IMR-90 (cell line): ENCODE data around the gene PGD. TPM values are rescaled to one million over a fixed set of nuclear protein-coding genes. Genes with fewer than 3 reads are reported as not detected.

Source experiments
- ATAC-seq: fragments of 200-7000 bp; cut with Tn5 transposase; 2 replicates; pipeline ENCODE4 v1.9.1; 2020; ENCODE audit warnings: low read depth, mild to moderate bottlenecking, moderate library complexity
- BruUV-seq: library from RNA; stranded (reverse); fragments of 400-500 nt; replicated peaks from 2 replicates; lab custom pipeline; 2021; lab: Mats Ljungman, UMichigan
- CTCF ChIA-PET: fragments of 300-600 bp; formaldehyde crosslinking; extraction: SDS; loops from one replicate; lab custom pipeline; 2021; ENCODE audit warnings: antibody characterized with exemption; lab: Yijun Ruan, JAX
- POLR2A ChIA-PET: fragments of 300-600 bp; sonication (Branson Sonifier 250); formaldehyde crosslinking; loops from one replicate; lab custom pipeline; 2022; ENCODE audit warnings: antibody characterized with exemption; ENCODE audit not compliant: unreplicated experiment; lab: Charles Lee
- DNase-seq: peaks from one replicate; pipeline ENCODE4 v3.0.0; 2013
- H2AFZ ChIP-seq: replicated peaks from 2 replicates; pipeline ENCODE3; 2013; ENCODE audit warnings: low read length, mild to moderate bottlenecking; ENCODE audit not compliant: poor library complexity
- H2AK5ac ChIP-seq: 2 replicates; pipeline ENCODE4 v1.6.1; 2013; ENCODE audit warnings: low read depth, low read length, inconsistent platforms
- H2AK9ac ChIP-seq: replicated peaks from 2 replicates; pipeline ENCODE3; 2013; ENCODE audit warnings: mild to moderate bottlenecking, low read depth, low read length, moderate library complexity; ENCODE audit not compliant: poor library complexity
- H2BK120ac ChIP-seq: 2 replicates; pipeline ENCODE4 v1.6.1; 2013; ENCODE audit warnings: low read depth, low read length, inconsistent platforms
- H2BK15ac ChIP-seq: 3 replicates; pipeline ENCODE4 v1.6.1; 2013; ENCODE audit warnings: low read depth, low read length, inconsistent platforms
- H2BK20ac ChIP-seq: 2 replicates; pipeline ENCODE4 v1.6.1; 2013; ENCODE audit warnings: low read depth, mild to moderate bottlenecking, inconsistent platforms, low read length, moderate library complexity
- H2BK5ac ChIP-seq: 2 replicates; pipeline ENCODE4 v1.6.1; 2013; ENCODE audit warnings: mild to moderate bottlenecking, low read depth, low read length, inconsistent platforms; ENCODE audit not compliant: poor library complexity, severe bottlenecking
- H3K14ac ChIP-seq: replicated peaks from 2 replicates; pipeline ENCODE4 v1.6.1; 2013; ENCODE audit warnings: low read depth, low read length, inconsistent platforms
- H3K18ac ChIP-seq: 2 replicates; pipeline ENCODE4 v1.6.1; 2013; ENCODE audit warnings: low read depth, low read length, control low read depth
- H3K23ac ChIP-seq: 2 replicates; pipeline ENCODE4 v1.6.1; 2013; ENCODE audit warnings: low read depth, low read length, inconsistent platforms
- H3K27ac ChIP-seq: 2 replicates; pipeline ENCODE4 v1.5.1; 2013; ENCODE audit warnings: mild to moderate bottlenecking, control low read depth, low read length; ENCODE audit not compliant: insufficient read depth
- H3K27me3 ChIP-seq: 2 replicates; pipeline ENCODE4 v1.6.1; 2013; ENCODE audit warnings: low read length; ENCODE audit not compliant: control insufficient read depth, insufficient read depth
- H3K36me3 ChIP-seq: 2 replicates; pipeline ENCODE4 v1.6.1; 2013; ENCODE audit warnings: low read length, mixed read lengths; ENCODE audit not compliant: control insufficient read depth, insufficient read depth
- H3K4ac ChIP-seq: 2 replicates; pipeline ENCODE4 v1.6.1; 2013; ENCODE audit warnings: low read depth, low read length, inconsistent platforms
- H3K4me1 ChIP-seq: 2 replicates; pipeline ENCODE4 v1.6.1; 2013; ENCODE audit warnings: low read length, mixed read lengths; ENCODE audit not compliant: control insufficient read depth, insufficient read depth
- H3K4me2 ChIP-seq: 2 replicates; pipeline ENCODE4 v1.6.1; 2013; ENCODE audit warnings: low read depth, mild to moderate bottlenecking, control low read depth, low read length, moderate library complexity
- H3K4me3 ChIP-seq: 2 replicates; pipeline ENCODE4 v1.5.1; 2013; ENCODE audit warnings: low read depth, mild to moderate bottlenecking, control low read depth, low read length, moderate library complexity; ENCODE audit not compliant: insufficient read depth
- H3K56ac ChIP-seq: 2 replicates; pipeline ENCODE4 v1.6.1; 2013; ENCODE audit warnings: low read length, inconsistent platforms; ENCODE audit not compliant: insufficient read depth; ENCODE audit errors: extremely low read depth
- H3K79me1 ChIP-seq, 2 experiments: 2 replicates each; pipeline ENCODE4 v1.6.1; 2013; ENCODE audit warnings: low read length in 2 of 2, inconsistent platforms in 1 of 2, low read depth in 1 of 2
- H3K9ac ChIP-seq: 2 replicates; pipeline ENCODE4 v1.6.1; 2013; ENCODE audit warnings: low read depth, low read length, control low read depth
- H3K9me1 ChIP-seq: 2 replicates; pipeline ENCODE4 v1.6.1; 2013; ENCODE audit warnings: low read length, inconsistent platforms; ENCODE audit not compliant: insufficient read depth
- H3K9me3 ChIP-seq: 2 replicates; pipeline ENCODE4 v1.6.1; 2013; ENCODE audit warnings: low read length; ENCODE audit not compliant: control insufficient read depth, insufficient read depth
- H4K20me1 ChIP-seq: 2 replicates; pipeline ENCODE4 v1.6.1; 2013; ENCODE audit warnings: low read length, inconsistent platforms; ENCODE audit not compliant: insufficient read depth
- H4K5ac ChIP-seq: 2 replicates; pipeline ENCODE4 v1.6.1; 2013; ENCODE audit warnings: mild to moderate bottlenecking, low read depth, low read length, control low read depth
- H4K8ac ChIP-seq, 2 experiments: 2 replicates each; pipeline ENCODE4 v1.6.1; 2013; ENCODE audit warnings: low read depth in 2 of 2, low read length in 2 of 2, control low read depth in 1 of 2, inconsistent platforms in 1 of 2
- H4K91ac ChIP-seq: 2 replicates; pipeline ENCODE4 v1.6.1; 2013; ENCODE audit warnings: low read depth, low read length, inconsistent platforms; ENCODE audit not compliant: insufficient read depth
- BHLHE40 ChIP-seq: fragments of 150-350 bp; IDR thresholded peaks from 2 replicates; pipeline ENCODE4 v1.6.1; 2016; ENCODE audit warnings: mild to moderate bottlenecking, low read depth, low read length
- CEBPB ChIP-seq: IDR thresholded peaks from 2 replicates; pipeline ENCODE4 v1.6.1; 2012; ENCODE audit warnings: low read depth, low read length, improper control_type of control experiment
- CHD1 ChIP-seq: IDR thresholded peaks from 2 replicates; pipeline ENCODE4 v1.6.1; 2012; ENCODE audit warnings: low read depth, low read length, improper control_type of control experiment
- CTCF ChIP-seq: conservative IDR thresholded peaks from 2 replicates; pipeline ENCODE4 v1.5.1; 2012; ENCODE audit warnings: mild to moderate bottlenecking, low read depth, low read length, improper control_type of control experiment
- ELK1 ChIP-seq: fragments of 150-350 bp; IDR thresholded peaks from 2 replicates; pipeline ENCODE4 v1.6.1; 2016; ENCODE audit warnings: low read depth, mild to moderate bottlenecking, low read length, moderate library complexity, borderline replicate concordance
- FOS ChIP-seq: fragments of 150-350 bp; IDR thresholded peaks from 2 replicates; pipeline ENCODE4 v1.6.1; 2016; ENCODE audit warnings: low read depth, low read length
- MAFK ChIP-seq: IDR thresholded peaks from 2 replicates; pipeline ENCODE4 v1.6.1; 2012; ENCODE audit warnings: low read depth, low read length, improper control_type of control experiment
- MAZ ChIP-seq: IDR thresholded peaks from 2 replicates; pipeline ENCODE4 v1.6.1; 2012; ENCODE audit warnings: low read depth, mild to moderate bottlenecking, low read length, improper control_type of control experiment, moderate library complexity, borderline replicate concordance
- MXI1 ChIP-seq: IDR thresholded peaks from 2 replicates; pipeline ENCODE4 v1.6.1; 2012; ENCODE audit warnings: low read depth, mild to moderate bottlenecking, low read length, moderate library complexity, borderline replicate concordance
- NFE2L2 ChIP-seq: fragments of 150-350 bp; IDR thresholded peaks from 2 replicates; pipeline ENCODE4 v1.6.1; 2016; ENCODE audit warnings: low read depth, mild to moderate bottlenecking, low read length
- POLR2A ChIP-seq: IDR thresholded peaks from 2 replicates; pipeline ENCODE4 v1.6.1; 2012; ENCODE audit warnings: mild to moderate bottlenecking, low read depth, low read length
- RAD21 ChIP-seq: IDR thresholded peaks from 2 replicates; pipeline ENCODE4 v1.6.1; 2012; ENCODE audit warnings: low read length, improper control_type of control experiment
- RCOR1 ChIP-seq: IDR thresholded peaks from 2 replicates; pipeline ENCODE4 v1.6.1; 2012; ENCODE audit warnings: mild to moderate bottlenecking, low read length, improper control_type of control experiment; ENCODE audit not compliant: insufficient replicate concordance
- RFX5 ChIP-seq: IDR thresholded peaks from 2 replicates; pipeline ENCODE4 v1.8.0; 2012; ENCODE audit warnings: low read depth, mild to moderate bottlenecking, low read length, moderate library complexity
- SMC3 ChIP-seq: fragments of 150-350 bp; IDR thresholded peaks from 2 replicates; pipeline ENCODE4 v1.6.1; 2016; ENCODE audit warnings: low read depth, mild to moderate bottlenecking, antibody characterized with exemption, low read length, moderate library complexity
- USF2 ChIP-seq: fragments of 150-350 bp; IDR thresholded peaks from 2 replicates; pipeline ENCODE4 v1.6.1; 2017; ENCODE audit warnings: mild to moderate bottlenecking, antibody characterized with exemption, low read length, low read depth
- WGBS, 2 experiments: methylation state at CpG; one replicate each; pipeline versions ENCODE4 v1.1.5 to v1.1.7; 2013; ENCODE audit warnings: missing lambda C conversion rate in 2 of 2; ENCODE audit not compliant: insufficient read length in 1 of 2; ENCODE audit errors: extremely low coverage in 2 of 2; 5-methylcytosine and 5-hydroxymethylcytosine counted together
- dilution Hi-C: fragments of 300-500 bp; cut with HindIII; formaldehyde crosslinking; loops from one replicate; pipeline ENCODE4 v1.14.3; 2018; ENCODE audit warnings: low sequenced_read_pairs; ENCODE audit not compliant: unreplicated experiment
- in situ Hi-C: fragments of 300-500 bp; cut with MboI; formaldehyde crosslinking; loops from 3 replicates; pipeline ENCODE4 v1.14.3; 2019; ENCODE audit warnings: low sequenced_read_pairs, inconsistent platforms, mixed read lengths
- intact Hi-C: fragments of 100-400 bp; cut with micrococcal nuclease; formaldehyde crosslinking; loops from 2 replicates; pipeline ENCODE4 v1.10.0; 2022
- polyA plus RNA-seq, 3 experiments: library from polyadenylated mRNA; depleted of rRNA; stranded (reverse); fragments of >200 nt; gene quantifications; 2 replicates each; pipeline ENCODE4 v1.2.3, GENCODE V29; 2012; ENCODE audit warnings: low replicate concordance in 1 of 3
- total RNA-seq: library from RNA; depleted of rRNA; stranded (reverse); fragments of >200 nt; gene quantifications from 2 replicates; pipeline ENCODE4 v1.2.3, GENCODE V29; 2012

The PGD gene
- total and polyA plus RNA-seq, 2 of the 4 experiments (the other 2 are of a cell fraction): 118 to 216 TPM

GRCh38 chr1:10402729-10403274 lies 3.9 kb downstream of the PGD start:
- no peak overlapping the region; the same call in 1 of the 2 replicates for H3K4ac ChIP-seq
- ATAC-seq (no peak), DNase-seq (peak; percentile 81)
- no peak overlapping the region for H2BK15ac ChIP-seq
- no peak overlapping the region for H3K56ac ChIP-seq
- H3K18ac ChIP-seq: no peak overlapping the region; the same call in 1 of the 2 replicates
- peaks cover 29% of the 10 kb centered on the region for H4K20me1 ChIP-seq
- H3K27me3 ChIP-seq: no peaks in the 10 kb centered on the region
- ChIA-PET POLR2A (no interaction called here), CTCF (no interaction called here)
- in situ Hi-C loops (no loop called here), intact Hi-C loops (no loop called here), dilution Hi-C loops (no loop called here)
- H2BK120ac ChIP-seq: no peak overlapping the region
- no peak overlapping the region for H3K23ac ChIP-seq
- no peak overlapping the region for H2AK9ac ChIP-seq
- no peak overlapping the region for H4K5ac ChIP-seq
- H2AK5ac ChIP-seq: no peak overlapping the region
- H2AFZ ChIP-seq: no peak overlapping the region
- H3K4me2 ChIP-seq: no peak overlapping the region
- WGBS, 2 experiments: 31% methylated on average over 3 of the region's 9 CpGs; no CpG with 5 or more reads in 1 of the 2 experiments
- H3K9me1 ChIP-seq: peaks cover 13% of the 10 kb centered on the region; the same call in 1 of the 2 replicates
- no peak overlapping the region for H4K91ac ChIP-seq
- peaks cover 6% of the 10 kb centered on the region for H3K4me1 ChIP-seq
- H3K14ac ChIP-seq: peak overlapping the region; percentile 9; the same call in 1 of the 2 replicates
- H3K79me1 ChIP-seq: peaks cover 16 to 31% of the 10 kb centered on the region in 2 experiments
- H3K4me3 ChIP-seq: no peak overlapping the region
- peak overlapping the region; percentile 32; the same call in 1 of the 2 replicates for H2BK20ac ChIP-seq
- H2BK5ac ChIP-seq: peak overlapping the region; percentile 35
- TF ChIP-seq CHD1 (no peak), RFX5 (0 out of 2 replicates have a peak, but pooled peaks have one; percentile 6), RCOR1 (no peak), FOS (peak; percentile 55; the same call in 1 of the 2 replicates), MXI1 (no peak), CTCF (no peak), ELK1 (no peak), RAD21 (no peak), MAFK (no peak), POLR2A (no peak), USF2 (no peak), MAZ (no peak), SMC3 (no peak), BHLHE40 (peak; percentile 86), CEBPB (no peak), NFE2L2 (no peak)
- H3K9ac ChIP-seq: no peak overlapping the region
- H3K27ac ChIP-seq: no peak overlapping the region
- no peaks in the 10 kb centered on the region for H3K9me3 ChIP-seq
- peaks cover 38% of the 10 kb centered on the region for H3K36me3 ChIP-seq
- BruUV-seq: no TSS peak
- 0 out of 4 replicates have a peak overlapping the region, but pooled peaks of 1 of the 2 experiments have one; percentile 42 for H4K8ac ChIP-seq
